ENCODE measurements around the gene EPC2.
A peak's percentile ranks its signal among the peaks of the same experiment; 100 is the strongest.

EPC2 gene

DNA sequence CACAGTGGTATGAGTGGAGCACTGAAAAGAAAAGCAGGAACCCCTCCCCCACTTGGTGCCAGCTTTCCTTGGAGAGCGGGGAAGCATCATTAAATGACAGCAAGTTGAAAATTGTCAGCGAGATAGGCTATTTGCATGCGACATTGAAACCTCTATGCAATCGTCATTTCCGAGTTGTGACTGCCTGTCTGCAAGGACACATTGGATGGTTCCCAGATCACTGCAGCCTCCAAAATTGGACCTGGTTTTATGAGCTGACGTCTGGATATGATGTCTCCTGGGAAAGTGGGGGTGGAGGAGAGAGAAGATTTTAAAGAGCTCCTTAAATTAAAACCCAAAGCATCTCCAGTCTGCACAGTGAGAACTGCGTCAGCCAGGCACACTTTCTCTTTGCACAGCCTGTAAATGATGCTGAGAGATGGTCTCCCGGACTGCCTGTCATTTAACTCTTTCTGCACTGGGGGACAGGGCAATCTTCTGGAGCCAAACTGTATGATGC is 172.7 kb downstream of the EPC2 start:
- DNase-seq (ENCODE audit: low read depth), result peak; percentile 23
- peak overlapping the region; percentile 17 for H3K4me3 ChIP-seq (ENCODE audit: low read depth, low read length)
- TF ChIP-seq, protein P1, sequence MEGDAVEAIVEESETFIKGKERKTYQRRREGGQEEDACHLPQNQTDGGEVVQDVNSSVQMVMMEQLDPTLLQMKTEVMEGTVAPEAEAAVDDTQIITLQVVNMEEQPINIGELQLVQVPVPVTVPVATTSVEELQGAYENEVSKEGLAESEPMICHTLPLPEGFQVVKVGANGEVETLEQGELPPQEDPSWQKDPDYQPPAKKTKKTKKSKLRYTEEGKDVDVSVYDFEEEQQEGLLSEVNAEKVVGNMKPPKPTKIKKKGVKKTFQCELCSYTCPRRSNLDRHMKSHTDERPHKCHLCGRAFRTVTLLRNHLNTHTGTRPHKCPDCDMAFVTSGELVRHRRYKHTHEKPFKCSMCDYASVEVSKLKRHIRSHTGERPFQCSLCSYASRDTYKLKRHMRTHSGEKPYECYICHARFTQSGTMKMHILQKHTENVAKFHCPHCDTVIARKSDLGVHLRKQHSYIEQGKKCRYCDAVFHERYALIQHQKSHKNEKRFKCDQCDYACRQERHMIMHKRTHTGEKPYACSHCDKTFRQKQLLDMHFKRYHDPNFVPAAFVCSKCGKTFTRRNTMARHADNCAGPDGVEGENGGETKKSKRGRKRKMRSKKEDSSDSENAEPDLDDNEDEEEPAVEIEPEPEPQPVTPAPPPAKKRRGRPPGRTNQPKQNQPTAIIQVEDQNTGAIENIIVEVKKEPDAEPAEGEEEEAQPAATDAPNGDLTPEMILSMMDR (conservative IDR thresholded peaks at IDR 0.05; ENCODE audit: low read depth, low read length), result no peak

GRCh38 chr2:148819019-148819585 is 174.6 kb downstream of the EPC2 start:
- DNase-seq (ENCODE audit: low read depth), result no peak
- H3K4me3 ChIP-seq (ENCODE audit: low read depth, low read length), result no peak overlapping the region
- TF ChIP-seq, protein P1 (conservative IDR thresholded peaks at IDR 0.05; ENCODE audit: low read depth, low read length), result no peak

GRCh38 chr2:148824190-148824589 is 179.6 kb downstream of the EPC2 start:
- TF ChIP-seq, protein P1 (conservative IDR thresholded peaks at IDR 0.05; ENCODE audit: low read depth, low read length), result no peak
- no peak overlapping the region for H3K4me3 ChIP-seq (ENCODE audit: low read depth, low read length)
- DNase-seq (ENCODE audit: low read depth), result no peak

DNA sequence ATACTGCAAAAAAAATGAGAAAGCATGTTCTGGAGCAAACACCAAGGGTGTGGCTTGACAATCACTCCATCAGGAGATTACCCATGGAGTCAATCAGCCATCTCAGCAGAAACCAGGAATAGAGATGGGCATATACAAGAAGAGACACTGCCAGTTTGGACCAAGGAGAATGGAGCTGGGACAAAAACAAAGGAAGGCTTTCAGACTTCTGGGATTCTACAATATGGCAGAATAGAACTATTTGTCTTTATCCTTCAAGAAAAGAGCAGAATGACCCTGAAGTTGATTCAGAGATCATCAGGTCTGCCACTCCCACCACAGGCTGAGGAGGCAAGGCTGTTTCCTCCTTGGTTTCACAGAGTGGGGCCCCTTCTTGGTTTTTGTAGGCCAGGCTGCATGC is 182.2 kb downstream of the EPC2 start:
- H3K4me3 ChIP-seq (ENCODE audit: low read depth, low read length), result no peak overlapping the region
- no peak for DNase-seq (ENCODE audit: low read depth)
- TF ChIP-seq, protein P1 (conservative IDR thresholded peaks at IDR 0.05; ENCODE audit: low read depth, low read length), result no peak

DNA sequence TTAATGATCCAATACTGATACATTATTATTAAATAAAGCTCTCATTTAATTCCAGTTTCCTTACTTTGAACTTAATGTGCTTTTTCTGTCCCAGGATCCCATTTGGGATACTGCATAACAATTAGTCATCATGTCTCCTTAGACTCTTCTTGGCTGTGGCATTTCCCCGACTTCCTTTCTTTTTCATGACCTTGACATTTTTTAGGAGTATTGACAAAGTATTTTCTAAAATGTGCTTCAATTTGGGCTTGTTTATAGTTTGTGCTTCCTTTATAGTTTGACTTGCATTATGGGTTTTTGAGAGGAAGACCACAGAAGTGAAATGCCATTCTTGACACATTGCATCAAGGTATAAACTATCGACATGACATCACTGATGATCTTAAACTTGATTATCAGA is 184.4 kb downstream of the EPC2 start:
- TF ChIP-seq, protein P1 (conservative IDR thresholded peaks at IDR 0.05; ENCODE audit: low read depth, low read length), result no peak
- H3K4me3 ChIP-seq (ENCODE audit: low read depth, low read length), result no peak overlapping the region
- DNase-seq (ENCODE audit: low read depth), result no peak

GRCh38 chr2:148829618-148830017 is 185.1 kb downstream of the EPC2 start:
- no peak overlapping the region for H3K4me3 ChIP-seq (ENCODE audit: low read depth, low read length)
- DNase-seq (ENCODE audit: low read depth), result no peak
- TF ChIP-seq, protein P1 (conservative IDR thresholded peaks at IDR 0.05; ENCODE audit: low read depth, low read length), result peak; percentile 32

DNA sequence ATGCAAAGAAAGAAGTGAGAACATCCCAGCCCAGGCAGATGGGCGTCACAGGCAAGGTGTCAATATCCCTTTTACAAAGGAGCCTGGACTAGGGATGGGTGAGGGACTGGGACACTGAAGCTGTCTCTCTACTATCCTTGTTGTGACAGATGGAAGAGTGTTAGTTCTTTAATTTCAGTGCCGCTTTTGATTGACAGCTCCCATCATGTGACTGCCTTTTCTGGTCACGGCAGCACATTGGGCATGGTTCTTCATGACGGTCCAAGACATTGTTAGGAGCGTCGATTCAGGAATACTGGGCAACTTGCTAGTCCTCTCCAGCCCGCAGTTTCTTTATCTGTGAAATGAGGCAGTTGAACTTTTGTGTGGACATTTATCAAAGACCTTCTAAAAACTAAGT is 188.1 kb downstream of the EPC2 start:
- no peak overlapping the region for H3K4me3 ChIP-seq (ENCODE audit: low read depth, low read length)
- no peak for DNase-seq (ENCODE audit: low read depth)
- TF ChIP-seq, protein P1 (conservative IDR thresholded peaks at IDR 0.05; ENCODE audit: low read depth, low read length), result no peak
